HG02798 (cell line): Measurements from ENCODE around the gene HBA1.
"Not testable (repeated sequence)": the region's sequence is repeated elsewhere in the genome, so short reads cannot be mapped to it uniquely, and the experiment has no call there.

Experiments used
- ATAC-seq: cut with Tn5 transposase; IDR thresholded peaks from one replicate; pipeline ENCODE4 v1.9.1; 2021; ENCODE audit warnings: mild to moderate bottlenecking; ENCODE audit not compliant: unreplicated experiment, poor library complexity

Gene HBA1

GRCh38 chr16:193441-193840, 17.0 kb downstream of the HBA1 start:
- ATAC-seq = no peak

DNA sequence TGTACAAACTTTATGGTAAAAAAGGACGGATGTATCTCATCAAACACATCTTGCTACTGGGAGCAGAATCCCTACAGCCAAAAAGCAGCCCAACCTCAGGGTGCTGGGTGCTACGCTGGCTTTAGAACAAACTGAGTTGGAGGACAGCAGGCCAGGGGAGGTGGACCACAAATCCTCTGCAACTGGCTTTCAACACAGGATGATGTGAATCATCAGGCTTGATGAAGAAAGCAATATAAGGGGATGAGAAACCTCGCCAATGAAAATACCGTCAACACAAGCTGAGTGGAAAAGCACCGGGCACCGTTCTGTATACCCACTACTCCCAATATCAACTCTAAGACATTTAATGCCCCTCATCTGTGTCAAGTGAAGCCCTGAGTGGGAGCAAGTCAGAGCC, 18.0 kb downstream of the HBA1 start:
- ATAC-seq = no peak

GRCh38 chr16:200388-200787, 23.9 kb downstream of the HBA1 start:
- ATAC-seq = no peak

DNA sequence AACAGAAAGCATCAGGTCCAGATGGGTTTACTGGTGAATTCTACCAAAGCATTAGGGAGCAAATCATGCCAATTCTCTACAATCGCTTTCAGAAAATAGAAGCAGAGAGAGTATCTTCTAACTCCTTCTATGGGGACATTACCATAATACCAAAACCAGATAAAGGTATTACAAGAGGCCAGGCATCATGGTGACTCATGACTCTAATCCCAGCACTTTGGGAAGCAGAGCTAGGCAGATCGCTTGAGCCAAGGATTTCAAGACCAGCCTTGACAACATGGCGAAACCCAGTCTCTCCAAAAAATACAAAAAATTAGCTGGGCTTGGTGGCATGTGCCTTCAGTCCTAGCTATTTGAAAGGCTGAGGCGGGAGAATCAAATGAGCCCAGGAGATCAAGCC, 26.8 kb downstream of the HBA1 start:
- ATAC-seq = no peak

DNA sequence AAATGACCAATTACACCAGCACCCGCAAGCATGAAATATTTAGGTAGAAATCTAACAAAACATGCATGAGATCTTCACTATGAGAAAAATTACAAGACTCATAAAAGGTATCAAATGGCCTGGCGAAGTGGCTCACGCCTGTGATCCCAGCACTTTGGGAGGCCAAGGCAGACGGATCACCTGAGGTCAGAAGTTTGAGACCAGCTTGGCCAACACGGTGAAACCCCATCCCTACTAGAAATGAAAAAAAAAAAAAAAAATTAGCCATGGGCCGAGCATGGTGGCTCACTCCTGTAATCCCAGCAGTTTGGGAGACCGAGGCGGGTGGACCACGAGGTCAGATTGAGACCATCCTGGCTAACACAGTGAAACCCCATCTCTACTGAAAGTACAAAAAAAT, 27.6 kb downstream of the HBA1 start:
- not testable (repeated sequence) for ATAC-seq

GRCh38 chr16:209359-209758, 32.9 kb downstream of the HBA1 start:
- ATAC-seq = not testable (repeated sequence)

DNA sequence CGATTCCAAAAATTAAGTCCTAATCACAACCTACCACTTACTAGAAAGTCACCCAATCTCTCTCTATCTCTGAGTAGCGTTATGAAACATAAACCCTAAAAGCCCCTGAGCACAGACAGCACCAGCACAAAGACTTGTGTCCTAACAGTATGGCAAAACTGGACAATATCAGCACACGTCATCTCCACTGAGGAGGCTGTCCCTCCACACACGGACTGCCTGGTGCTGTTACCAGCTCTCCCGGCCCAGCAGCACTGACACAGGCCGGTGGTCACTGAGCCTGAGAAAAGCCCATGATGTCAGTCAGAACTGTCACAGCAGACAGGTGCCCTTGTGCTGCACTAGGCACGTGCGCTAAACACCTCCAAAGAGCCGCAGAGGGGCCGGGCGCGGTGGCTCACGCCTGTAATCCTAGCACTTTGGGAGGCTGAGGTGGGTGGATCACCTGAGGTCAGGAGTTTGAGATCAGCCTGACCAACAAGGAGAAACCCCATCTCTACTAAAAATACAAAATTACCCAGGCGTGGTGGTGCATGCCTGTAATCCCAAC, 35.2 kb downstream of the HBA1 start:
- not testable (repeated sequence) for ATAC-seq

DNA sequence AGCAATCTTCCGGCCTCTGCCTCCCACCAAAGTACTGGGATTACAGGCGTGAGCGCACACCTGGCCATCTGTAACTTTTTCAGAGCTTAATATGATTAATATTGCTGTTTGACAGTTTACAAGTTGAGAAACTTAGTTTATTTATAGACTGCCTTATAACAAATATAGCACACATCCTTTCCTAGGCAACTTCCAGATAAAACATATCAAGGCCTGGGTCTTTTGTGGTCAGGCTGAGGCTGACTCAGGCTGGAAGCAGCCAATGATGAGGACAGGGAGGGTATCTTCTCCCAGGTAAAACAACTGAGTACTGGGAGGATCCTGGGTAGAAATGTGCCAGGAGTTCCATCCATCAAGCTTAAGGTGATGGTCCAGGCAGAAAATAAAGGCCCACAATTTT, 36.5 kb downstream of the HBA1 start:
- ATAC-seq = no peak

DNA sequence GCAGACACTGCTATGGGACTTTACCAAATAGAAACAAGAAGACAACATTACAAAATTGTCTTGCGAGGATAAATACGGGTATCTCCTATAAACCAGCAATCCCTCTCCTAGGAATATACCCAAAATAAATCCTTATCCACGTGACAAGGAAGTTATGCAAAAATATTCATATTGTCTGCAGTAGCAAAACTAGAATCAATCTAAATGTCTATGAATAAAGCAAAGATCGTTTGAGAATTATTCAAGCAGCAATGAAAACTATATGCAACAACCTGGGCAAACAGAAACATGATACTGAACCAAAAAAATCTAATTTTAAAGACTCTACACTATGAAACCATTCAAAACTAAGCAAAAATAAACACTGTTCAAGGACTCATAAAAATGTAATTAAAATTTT, 43.5 kb downstream of the HBA1 start:
- no peak for ATAC-seq
